OCI-M1 (cell line): Measurements from ENCODE around the gene RNF130.

ENCODE experiments used
- DNase-seq: peaks from one replicate; lab custom pipeline; 2025; lab: John Stamatoyannopoulos, UW

Gene RNF130

DNA sequence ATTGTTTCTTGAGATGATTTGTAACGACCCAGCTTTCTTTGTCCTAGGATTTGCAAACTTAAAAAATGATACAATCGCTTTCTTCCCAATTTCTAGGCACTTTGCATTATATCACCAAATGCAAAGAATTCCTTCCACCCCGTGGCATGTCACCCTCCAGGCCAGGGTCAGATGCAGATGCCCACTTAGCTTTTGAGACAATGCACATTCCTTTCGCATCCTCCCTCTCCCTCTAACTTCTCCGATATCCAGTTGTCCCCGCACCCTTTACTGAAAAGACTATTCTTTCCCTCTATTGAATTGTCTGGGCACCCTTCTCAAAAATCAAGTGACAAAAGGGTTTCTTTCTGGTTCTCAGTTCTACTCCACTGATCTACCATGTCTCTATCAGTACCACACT, 17.3 kb downstream of the RNF130 start:
- no peak for DNase-seq

GRCh38 chr5:180053061-180053602, 18.4 kb downstream of the RNF130 start:
- DNase-seq = peak; percentile 37

DNA sequence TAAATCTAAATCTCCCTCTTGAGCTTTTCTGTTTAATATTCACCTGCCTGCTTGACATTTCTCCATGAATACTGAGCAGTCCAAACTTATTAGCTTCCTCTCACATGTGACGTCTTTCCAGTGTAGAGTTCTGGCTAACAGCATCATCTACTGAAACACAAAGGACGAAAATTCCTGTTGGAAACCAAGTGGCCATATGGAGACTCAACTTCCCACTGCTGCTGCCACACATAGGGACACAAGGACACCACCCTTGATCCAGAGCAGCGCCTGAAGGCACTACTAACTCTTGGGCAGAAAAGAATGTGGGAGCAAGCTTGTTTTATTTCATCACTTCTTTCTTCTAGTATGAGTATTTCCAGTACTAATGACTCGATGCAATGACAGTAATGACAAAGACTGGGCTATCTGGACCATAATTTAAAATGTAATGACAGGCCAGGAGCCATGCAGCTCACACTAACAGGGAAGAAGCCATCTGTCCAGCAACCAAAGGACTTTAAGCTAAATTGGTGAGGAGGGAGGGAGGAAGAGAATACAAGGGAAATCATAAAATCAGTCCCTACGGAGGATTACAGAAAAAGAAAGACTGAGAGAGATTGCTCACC, 19.2 kb downstream of the RNF130 start:
- no peak for DNase-seq

GRCh38 chr5:180050121-180050940, 21.2 kb downstream of the RNF130 start:
- peak; percentile 47 for DNase-seq

DNA sequence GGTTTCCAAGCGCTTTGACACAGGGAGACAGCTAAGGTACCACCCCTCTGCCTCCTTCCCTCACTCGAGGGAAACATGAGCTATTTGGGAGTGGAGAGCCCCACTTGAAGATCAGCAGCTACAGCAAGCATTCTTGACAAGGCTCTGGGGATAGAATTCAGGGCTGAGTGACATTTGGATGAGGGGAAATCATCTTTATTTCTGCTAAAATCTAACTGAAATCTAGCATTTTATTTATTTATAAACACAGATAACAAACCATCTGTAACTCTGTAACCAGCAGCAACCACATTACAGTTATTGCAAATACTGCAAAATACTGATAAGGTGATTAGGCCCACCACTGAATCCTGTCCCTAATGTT, 22.4 kb downstream of the RNF130 start:
- peak; percentile 81 for DNase-seq

DNA sequence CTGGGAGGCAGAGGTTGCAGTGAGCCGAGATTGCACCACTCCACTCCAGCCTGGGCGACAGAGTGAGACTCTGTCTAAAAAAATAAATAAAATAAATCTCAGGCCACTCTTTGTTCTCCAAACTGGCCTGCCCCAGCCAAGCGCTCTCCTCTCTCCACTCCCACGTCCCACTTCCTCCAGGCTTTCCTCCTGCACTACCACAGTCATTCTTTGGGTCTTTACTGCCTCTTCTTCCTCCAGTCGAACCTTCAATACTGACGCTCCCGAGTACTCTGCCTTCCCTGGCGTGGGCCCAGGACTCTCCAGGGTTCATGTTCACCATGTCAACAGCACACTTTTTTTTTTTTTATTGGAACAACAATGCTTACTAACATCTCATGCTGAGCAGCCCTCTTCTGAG, 23.9 kb downstream of the RNF130 start:
- DNase-seq = no peak

DNA sequence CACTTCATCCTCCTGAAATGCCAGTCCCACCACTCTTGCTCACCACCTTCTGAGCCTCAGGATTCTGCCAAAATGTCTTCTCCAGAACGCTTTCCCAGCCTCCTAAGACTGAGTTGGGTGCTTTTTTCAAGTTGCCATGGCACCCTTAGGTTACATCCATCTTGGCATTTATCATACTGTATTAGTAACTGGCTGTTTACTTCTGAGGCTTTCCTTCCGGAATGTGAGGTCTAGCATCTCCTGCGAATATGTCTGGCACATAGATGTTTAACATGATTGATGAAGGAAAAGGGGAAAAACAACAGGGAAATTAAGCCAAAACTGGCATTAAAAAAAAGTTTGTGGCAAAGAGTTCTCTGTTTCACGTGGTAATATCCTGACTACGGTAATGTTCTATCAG, 24.9 kb downstream of the RNF130 start:
- DNase-seq = no peak

- no peak for DNase-seq
Measured at GRCh38 chr5:180045889-180046499, 25.6 kb downstream of the RNF130 start.

DNA sequence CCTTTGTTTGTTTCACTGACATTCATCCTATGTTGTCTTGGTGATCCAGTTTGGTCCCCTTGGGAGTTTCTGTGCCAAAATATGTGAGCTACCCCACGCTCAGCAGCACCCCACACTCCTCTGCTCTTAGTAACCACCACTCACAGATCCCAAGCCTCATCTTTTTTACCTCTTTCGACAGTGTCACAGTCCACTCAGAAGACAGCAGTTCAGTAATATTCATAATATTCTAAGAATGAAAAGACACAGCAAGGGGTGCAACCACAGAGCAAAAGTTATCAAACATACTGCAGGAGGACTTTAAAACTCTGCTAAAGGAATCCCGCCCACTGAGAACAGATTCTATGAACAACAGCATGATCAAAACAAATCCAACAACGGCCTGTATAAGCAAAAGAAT, 28.2 kb downstream of the RNF130 start:
- no peak for DNase-seq

DNA sequence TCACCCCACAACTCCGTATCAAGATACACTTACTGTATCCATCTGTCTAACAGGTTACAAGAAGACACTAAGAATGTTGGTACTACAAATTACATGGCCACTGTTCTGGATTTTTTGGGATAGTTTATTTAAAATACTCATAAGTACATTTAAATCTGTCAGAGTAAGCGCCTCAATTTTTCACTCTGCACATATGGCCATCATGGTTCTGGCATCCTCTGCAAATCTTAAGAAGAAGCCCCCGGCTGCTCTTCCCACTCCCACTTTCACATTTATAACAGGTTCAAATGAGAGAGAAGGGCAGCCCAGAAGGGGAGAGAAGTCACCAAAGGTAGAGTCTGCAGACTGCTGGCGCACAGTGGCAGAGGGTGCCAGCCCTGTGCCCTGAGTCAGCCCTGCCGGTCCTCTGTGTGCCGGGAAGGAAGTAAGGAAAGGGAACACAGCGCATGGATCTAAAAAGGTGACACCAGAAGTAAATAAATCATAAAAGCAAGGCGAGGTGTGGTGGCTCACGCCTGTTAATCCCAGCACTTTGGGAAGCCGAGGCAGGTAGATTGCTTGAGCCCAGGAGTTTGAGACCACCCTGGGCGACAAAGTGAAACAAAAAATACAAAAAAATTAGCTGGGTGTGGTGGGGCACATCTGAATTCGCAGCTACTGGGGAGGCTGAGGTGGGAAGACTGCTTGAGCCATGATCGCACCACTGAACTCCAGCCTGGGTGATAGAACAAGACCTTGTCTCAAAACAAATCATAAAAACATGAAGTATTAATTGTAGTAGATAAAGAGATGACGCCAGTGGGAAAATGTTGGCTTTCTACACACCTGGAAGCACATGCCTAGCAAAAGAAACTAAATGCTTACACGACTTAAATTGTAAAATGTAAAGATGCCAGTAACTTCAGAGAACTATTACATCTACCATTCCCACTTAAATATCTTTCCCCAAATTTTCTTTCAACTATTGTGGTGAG, 30.0 kb downstream of the RNF130 start:
- no peak for DNase-seq

- DNase-seq = no peak
Measured at GRCh38 chr5:180040287-180041214, 31.0 kb downstream of the RNF130 start.

GRCh38 chr5:180035206-180035931, 36.2 kb downstream of the RNF130 start:
- no peak for DNase-seq

- DNase-seq = no peak
Measured at GRCh38 chr5:180034564-180034963, 37.0 kb downstream of the RNF130 start.

- no peak for DNase-seq
Measured at GRCh38 chr5:180027459-180028089, 44.0 kb downstream of the RNF130 start.

GRCh38 chr5:180026734-180027458, 44.7 kb downstream of the RNF130 start:
- DNase-seq = no peak

GRCh38 chr5:180026320-180026719, 45.2 kb downstream of the RNF130 start:
- DNase-seq = peak; percentile 47

DNA sequence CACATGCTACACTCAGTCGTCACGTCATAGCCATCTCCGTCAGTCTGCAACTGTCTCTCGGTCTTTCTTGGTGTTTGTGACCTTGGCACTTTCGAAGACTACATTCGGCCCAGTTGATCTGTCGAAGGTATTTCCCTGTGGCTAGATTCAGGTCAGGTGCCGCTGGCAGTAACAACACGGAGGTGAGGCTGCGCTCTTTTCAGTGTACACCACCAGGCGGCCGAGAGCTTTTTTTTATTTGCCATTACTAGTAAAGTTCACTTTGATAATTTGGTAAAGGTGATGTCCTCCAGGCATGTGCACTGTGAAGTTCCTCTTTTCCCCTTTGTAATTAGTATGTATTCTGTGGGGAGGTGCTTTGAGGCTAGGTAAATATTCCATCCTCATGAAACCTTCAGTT, 49.7 kb downstream of the RNF130 start:
- DNase-seq = no peak

DNA sequence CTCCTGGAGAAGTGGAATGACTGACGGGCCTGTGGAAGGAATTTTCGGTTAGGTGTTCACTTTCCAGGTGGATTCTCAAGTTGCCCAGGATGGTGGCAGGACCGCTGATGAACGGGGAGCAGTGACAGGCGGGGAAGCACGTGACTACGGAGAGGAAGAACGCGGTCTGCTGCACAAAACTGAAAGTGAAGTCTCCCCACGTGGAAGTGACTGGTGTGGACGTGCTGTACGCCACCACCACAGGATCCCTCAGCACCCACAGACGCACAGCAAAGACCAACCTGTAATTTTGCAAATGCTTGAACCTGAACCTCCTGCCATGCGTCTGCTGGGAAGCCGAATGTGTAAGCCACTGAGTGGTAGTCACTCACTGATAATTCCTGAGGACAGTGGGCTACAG, 51.4 kb downstream of the RNF130 start:
- DNase-seq = no peak
